Measurements from ENCODE around the gene TRAPPC2.
A peak's percentile ranks its signal among the peaks of the same experiment; 100 is the strongest.
"Not testable (repeated sequence)": the region's sequence is repeated elsewhere in the genome, so short reads cannot be mapped to it uniquely, and the experiment has no call there.

Gene TRAPPC2

GRCh38 chrX:13697455-13697854 is 37.0 kb downstream of the TRAPPC2 start:
- DNase-seq: no peak

- DNase-seq: no peak
Observed at GRCh38 chrX:13695601-13696115, 38.8 kb downstream of the TRAPPC2 start.

- no peak for DNase-seq
Observed at GRCh38 chrX:13694983-13695382, 39.4 kb downstream of the TRAPPC2 start.

GRCh38 chrX:13694359-13694758 is 40.1 kb downstream of the TRAPPC2 start:
- no peak for DNase-seq

GRCh38 chrX:13693341-13693961 is 41.0 kb downstream of the TRAPPC2 start:
- no peak for DNase-seq

- no peak for DNase-seq
Observed at GRCh38 chrX:13692771-13693231, 41.6 kb downstream of the TRAPPC2 start.

- no peak for DNase-seq
Observed at GRCh38 chrX:13691841-13692371, 42.5 kb downstream of the TRAPPC2 start.

GRCh38 chrX:13690836-13691235 is 43.6 kb downstream of the TRAPPC2 start:
- no peak for DNase-seq

GRCh38 chrX:13689741-13690211 is 44.6 kb downstream of the TRAPPC2 start:
- DNase-seq: no peak

- DNase-seq: peak; percentile 31
Observed at GRCh38 chrX:13688958-13689740, 45.3 kb downstream of the TRAPPC2 start, which contains the start of gene RAB9A. Gene RAB9A, plus strand, starts transcription at chrX:13689128. Its CDS starts 19,619 bp downstream, at chrX:13708747.

GRCh38 chrX:13688384-13688957 is 45.9 kb downstream of the TRAPPC2 start:
- DNase-seq: no peak

GRCh38 chrX:13687203-13687602 is 47.2 kb downstream of the TRAPPC2 start:
- no peak for DNase-seq

- no peak for DNase-seq
Observed at GRCh38 chrX:13685126-13685763, 49.2 kb downstream of the TRAPPC2 start.

- DNase-seq: no peak
Observed at GRCh38 chrX:13684361-13684760, 50.1 kb downstream of the TRAPPC2 start.

- no peak for DNase-seq
Observed at GRCh38 chrX:13681595-13681994, 52.8 kb downstream of the TRAPPC2 start.

- not testable (repeated sequence) for DNase-seq
Observed at GRCh38 chrX:13679700-13680099, 54.7 kb downstream of the TRAPPC2 start.

GRCh38 chrX:13676885-13677284 is 57.5 kb downstream of the TRAPPC2 start:
- no peak for DNase-seq

- DNase-seq: no peak
Observed at GRCh38 chrX:13673016-13673415, 61.4 kb downstream of the TRAPPC2 start.

GRCh38 chrX:13670197-13670596 is 64.2 kb downstream of the TRAPPC2 start:
- no peak for DNase-seq

- not testable (repeated sequence) for DNase-seq
Observed at GRCh38 chrX:13669755-13670154, 64.7 kb downstream of the TRAPPC2 start.

GRCh38 chrX:13669246-13669737 is 65.1 kb downstream of the TRAPPC2 start:
- DNase-seq: no peak

- DNase-seq: no peak
Observed at GRCh38 chrX:13667919-13668318, 66.5 kb downstream of the TRAPPC2 start.

GRCh38 chrX:13666836-13667235 is 67.6 kb downstream of the TRAPPC2 start:
- no peak for DNase-seq

Data from NCI-H524 treated with DMSO at 0.1 percent for 48 hours (cell line).